Muscle of leg (tissue), 11 donors: ENCODE data around the gene ERBIN. TPM values are rescaled to one million over a fixed set of nuclear protein-coding genes. Genes with fewer than 3 reads are reported as not detected.

Experiments
- DNase-seq: peaks from one replicate; pipeline ENCODE4 v3.0.0; 2013
- H3K27ac ChIP-seq: one replicate; pipeline ENCODE4 v1.5.1; 2013; ENCODE audit warnings: mild to moderate bottlenecking, low read length, control low read depth
- H3K27me3 ChIP-seq: one replicate; pipeline ENCODE4 v1.6.1; 2013; ENCODE audit warnings: low read length; ENCODE audit not compliant: control insufficient read depth, insufficient read depth
- H3K36me3 ChIP-seq: one replicate; pipeline ENCODE4 v1.6.1; 2013; ENCODE audit warnings: low read length; ENCODE audit not compliant: control insufficient read depth, insufficient read depth
- H3K4me1 ChIP-seq: one replicate; pipeline ENCODE4 v1.6.1; 2013; ENCODE audit warnings: low read length; ENCODE audit not compliant: control insufficient read depth, insufficient read depth
- H3K4me3 ChIP-seq: one replicate; pipeline ENCODE4 v1.5.1; 2013; ENCODE audit warnings: low read length, control low read depth
- H3K9me3 ChIP-seq: replicated peaks from 2 replicates; pipeline ENCODE4 v1.6.1; 2013; ENCODE audit warnings: low read depth, low read length; ENCODE audit not compliant: control insufficient read depth
- WGBS: methylation state at CpG from one replicate; pipeline ENCODE4 v1.1.5; 2013; ENCODE audit warnings: missing lambda C conversion rate; ENCODE audit not compliant: insufficient coverage; 5-methylcytosine and 5-hydroxymethylcytosine counted together
- polyA plus RNA-seq, 8 donors: library from polyadenylated mRNA; unstranded; fragments of 120-200 nt; gene quantifications; one replicate each; pipeline versions ENCODE4 v1.2.1 to v1.2.3, GENCODE V29; 2013; ENCODE audit warnings: inconsistent platforms in 1 of 8, low replicate concordance in 1 of 8; ENCODE audit not compliant: insufficient read length in 8 of 8, insufficient read depth in 1 of 8
- total RNA-seq: library from RNA; stranded (reverse); fragments of 120-200 nt; gene quantifications from one replicate; pipeline ENCODE4 v1.2.4, GENCODE V29; 2013

ERBIN gene
- total and polyA plus RNA-seq, 9 donors = 33.1 to 53.5 (median 44.8) TPM

DNA sequence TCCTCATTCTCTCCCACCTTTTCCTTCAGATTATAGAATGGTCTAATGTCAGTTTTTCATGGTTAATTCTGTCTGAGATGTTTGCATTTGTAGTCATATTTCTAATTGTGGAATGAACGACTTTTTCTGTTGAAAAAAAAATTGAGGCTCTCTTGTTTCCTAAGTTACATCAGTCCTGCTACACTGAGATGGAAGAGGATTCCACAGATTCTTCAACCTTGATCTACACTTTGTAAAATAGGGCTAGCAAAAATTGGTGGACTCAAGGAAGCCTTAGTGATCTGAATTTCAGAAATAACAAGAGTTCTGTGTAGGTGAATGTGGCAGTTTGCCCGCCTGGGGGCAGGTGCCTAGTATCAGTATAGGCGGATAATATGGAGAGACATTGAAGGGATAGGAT is 51.9 kb downstream of the ERBIN start:
- 93% methylated on average over 2 of the region's 3 CpGs for WGBS
- H3K36me3 ChIP-seq = peaks cover 3% of the 10 kb centered on the region
- no peaks in the 10 kb centered on the region for H3K4me1 ChIP-seq
- no peaks in the 10 kb centered on the region for H3K9me3 ChIP-seq
- no peak for DNase-seq
- no peaks in the 10 kb centered on the region for H3K27me3 ChIP-seq
- H3K4me3 ChIP-seq = no peak overlapping the region
- H3K27ac ChIP-seq = no peak overlapping the region

DNA sequence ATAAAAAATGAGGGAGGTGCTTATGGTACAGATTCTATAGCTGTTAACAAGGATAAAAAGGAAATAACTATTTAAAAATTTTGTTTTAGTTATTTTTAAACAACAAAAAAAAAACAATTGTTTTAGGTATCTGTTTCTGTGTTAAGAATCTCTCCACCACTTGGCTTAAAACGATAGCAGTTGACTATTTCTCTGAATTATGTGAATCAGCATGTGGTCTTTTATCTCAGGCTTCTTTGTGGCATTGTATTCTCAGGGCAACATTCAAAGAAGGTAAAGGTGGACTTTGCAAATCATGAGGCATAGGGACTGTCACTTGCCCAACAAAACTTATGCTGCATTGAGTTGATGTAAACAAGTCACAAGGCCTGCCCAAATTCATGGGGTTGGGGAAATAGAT is 55.2 kb downstream of the ERBIN start:
- Histone ChIP-seq H3K36me3 (no peaks in the 10 kb centered on the region), H3K4me3 (no peak overlapping the region), H3K27me3 (no peaks in the 10 kb centered on the region), H3K9me3 (no peaks in the 10 kb centered on the region), H3K27ac (no peak overlapping the region), H3K4me1 (peaks cover 10% of the 10 kb centered on the region)
- WGBS = no CpG with 5 or more reads among the region's 1 CpG
- no peak for DNase-seq

DNA sequence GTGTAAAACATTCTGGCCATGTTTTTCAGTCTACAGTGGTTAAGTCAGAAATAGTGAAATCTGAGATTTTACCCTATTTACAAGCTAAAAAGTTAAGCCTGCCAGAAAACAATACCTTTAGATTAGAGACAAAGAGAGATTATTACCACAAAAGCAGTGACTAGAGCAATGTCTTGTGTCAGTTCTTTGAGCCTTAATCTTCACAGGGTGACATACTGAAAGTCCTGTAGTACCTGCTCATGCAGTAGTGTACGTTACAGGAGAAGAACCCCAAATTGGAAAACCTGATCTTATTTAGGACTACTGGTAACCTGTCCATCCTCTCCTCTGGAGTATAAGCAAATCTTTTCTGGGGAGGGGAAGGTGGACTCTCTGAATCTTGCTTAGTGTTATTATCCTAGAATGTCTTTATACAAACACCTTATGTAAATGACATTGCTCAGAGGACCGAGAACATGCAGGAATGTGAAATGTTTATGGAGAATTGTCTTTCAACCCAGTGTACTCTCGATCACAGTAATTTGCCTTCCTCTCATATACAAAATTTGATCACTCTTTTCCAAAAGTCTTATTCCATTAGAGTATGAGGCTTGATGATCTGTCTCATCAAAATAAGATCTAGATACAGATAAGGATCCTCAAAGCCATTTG is 55.7 kb downstream of the ERBIN start:
- no peak overlapping the region for H3K27ac ChIP-seq
- no CpG with 5 or more reads among the region's 3 CpGs for WGBS
- H3K27me3 ChIP-seq = no peaks in the 10 kb centered on the region
- no peak overlapping the region for H3K4me3 ChIP-seq
- H3K9me3 ChIP-seq = no peaks in the 10 kb centered on the region
- no peaks in the 10 kb centered on the region for H3K36me3 ChIP-seq
- peaks cover 10% of the 10 kb centered on the region for H3K4me1 ChIP-seq
- no peak for DNase-seq

DNA sequence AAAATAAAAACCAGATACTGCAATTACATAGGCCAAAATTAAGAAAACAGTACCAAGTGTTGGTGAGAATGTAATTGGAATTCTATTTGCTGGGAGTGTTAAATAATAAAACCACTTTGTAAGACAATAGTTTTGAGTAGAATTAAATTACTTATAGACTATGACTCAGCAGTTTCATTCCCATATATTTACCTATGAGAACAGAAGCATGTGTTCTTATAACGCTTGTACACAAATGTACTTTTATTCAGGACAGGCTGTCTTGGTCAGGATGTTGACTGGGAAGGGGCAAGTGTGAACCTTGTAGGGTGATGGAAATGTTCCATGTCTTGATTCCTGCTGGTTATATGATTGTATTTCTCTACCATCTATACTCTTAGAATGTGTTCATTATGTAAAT is 56.3 kb downstream of the ERBIN start:
- Histone ChIP-seq H3K4me3 (no peak overlapping the region), H3K4me1 (peaks cover 10% of the 10 kb centered on the region), H3K27ac (no peak overlapping the region), H3K36me3 (no peaks in the 10 kb centered on the region), H3K27me3 (no peaks in the 10 kb centered on the region), H3K9me3 (no peaks in the 10 kb centered on the region)
- DNase-seq = no peak
- WGBS = no CpG with 5 or more reads among the region's 1 CpG

GRCh38 chr5:65984098-65984885 is 57.9 kb downstream of the ERBIN start:
- Histone ChIP-seq H3K4me1 (peaks cover 10% of the 10 kb centered on the region), H3K36me3 (peaks cover 3% of the 10 kb centered on the region), H3K9me3 (no peaks in the 10 kb centered on the region), H3K4me3 (no peak overlapping the region), H3K27me3 (no peaks in the 10 kb centered on the region), H3K27ac (no peak overlapping the region)
- no peak for DNase-seq
- WGBS = 99% methylated on average over 7 of the region's 10 CpGs

GRCh38 chr5:65986050-65986451 is 59.7 kb downstream of the ERBIN start:
- Histone ChIP-seq H3K9me3 (no peaks in the 10 kb centered on the region), H3K27me3 (no peaks in the 10 kb centered on the region), H3K27ac (no peak overlapping the region)

GRCh38 chr5:65986796-65987195 is 60.4 kb downstream of the ERBIN start:
- Histone ChIP-seq H3K4me1 (peaks cover 10% of the 10 kb centered on the region), H3K36me3 (peaks cover 3% of the 10 kb centered on the region), H3K27ac (no peak overlapping the region), H3K27me3 (no peaks in the 10 kb centered on the region), H3K4me3 (no peak overlapping the region), H3K9me3 (no peaks in the 10 kb centered on the region)
- no CpG with 5 or more reads among the region's 3 CpGs for WGBS
- no peak for DNase-seq

More at GRCh38 chr5:65986050-65986451, 59.7 kb downstream of the ERBIN start:
- peaks cover 3% of the 10 kb centered on the region for H3K36me3 ChIP-seq
- no CpG with 5 or more reads among the region's 1 CpG for WGBS
- H3K4me1 ChIP-seq = peaks cover 10% of the 10 kb centered on the region
- no peak overlapping the region for H3K4me3 ChIP-seq
- DNase-seq = peak; percentile 65

GRCh38 chr5:65987982-65988381 is 61.6 kb downstream of the ERBIN start:
- no peak for DNase-seq
- no peaks in the 10 kb centered on the region for H3K9me3 ChIP-seq
- WGBS = 87% methylated on average over 4 of the region's 4 CpGs

GRCh38 chr5:65989158-65989557 is 62.8 kb downstream of the ERBIN start:
- no peak for DNase-seq
- 57% methylated on average over 1 of the region's 4 CpGs for WGBS
- H3K4me1 ChIP-seq = peaks cover 7% of the 10 kb centered on the region
- H3K9me3 ChIP-seq = no peaks in the 10 kb centered on the region
- no peak overlapping the region for H3K4me3 ChIP-seq
- H3K27me3 ChIP-seq = no peaks in the 10 kb centered on the region
- peaks cover 3% of the 10 kb centered on the region for H3K36me3 ChIP-seq
- H3K27ac ChIP-seq = no peak overlapping the region

More at GRCh38 chr5:65987982-65988381, 61.6 kb downstream of the ERBIN start:
- Histone ChIP-seq H3K27ac (no peak overlapping the region), H3K4me3 (no peak overlapping the region), H3K4me1 (peaks cover 10% of the 10 kb centered on the region), H3K36me3 (peaks cover 3% of the 10 kb centered on the region), H3K27me3 (no peaks in the 10 kb centered on the region)

GRCh38 chr5:65992630-65993029 is 66.3 kb downstream of the ERBIN start:
- no CpG with 5 or more reads among the region's 7 CpGs for WGBS
- Histone ChIP-seq H3K27ac (no peak overlapping the region), H3K9me3 (no peaks in the 10 kb centered on the region), H3K27me3 (no peaks in the 10 kb centered on the region), H3K4me3 (no peak overlapping the region), H3K36me3 (peaks cover 6% of the 10 kb centered on the region), H3K4me1 (no peaks in the 10 kb centered on the region)
- no peak for DNase-seq
